H9 (cell line): ENCODE data around the gene APAF1. TPM values are rescaled to one million over a fixed set of nuclear protein-coding genes. Genes with fewer than 3 reads are reported as not detected.
"Not testable (repeated sequence)": the region's sequence is repeated elsewhere in the genome, so short reads cannot be mapped to it uniquely, and the experiment has no call there.

Source experiments
- DNase-seq: peaks from one replicate; pipeline ENCODE4 v3.0.0-alpha.2; 2017
- H2AFZ ChIP-seq: one replicate; pipeline ENCODE4 v1.6.1; 2013; ENCODE audit warnings: mild to moderate bottlenecking, low read length, control low read depth, moderate library complexity
- H2AK5ac ChIP-seq: 2 replicates; pipeline ENCODE4 v1.6.1; 2013; ENCODE audit warnings: low read length, control low read depth, mixed read lengths; ENCODE audit not compliant: insufficient read length
- H2BK120ac ChIP-seq: one replicate; pipeline ENCODE4 v1.6.1; 2013; ENCODE audit warnings: low read depth, mild to moderate bottlenecking, low read length, control low read depth, inconsistent platforms; ENCODE audit not compliant: poor library complexity, severe bottlenecking
- H2BK12ac ChIP-seq: 2 replicates; pipeline ENCODE4 v1.6.1; 2013; ENCODE audit warnings: low read length, control low read depth, mixed read lengths, low read depth; ENCODE audit not compliant: insufficient read length
- H2BK15ac ChIP-seq: 2 replicates; pipeline ENCODE4 v1.6.1; 2013; ENCODE audit warnings: low read depth, low read length, control low read depth
- H2BK20ac ChIP-seq: one replicate; pipeline ENCODE4 v1.6.1; 2013; ENCODE audit warnings: low read depth, mild to moderate bottlenecking, low read length, control low read depth, inconsistent platforms; ENCODE audit not compliant: poor library complexity, severe bottlenecking
- H2BK5ac ChIP-seq: 2 replicates; pipeline ENCODE4 v1.6.1; 2013; ENCODE audit warnings: low read length, control low read depth, mixed read lengths; ENCODE audit not compliant: insufficient read length
- H3K14ac ChIP-seq: 2 replicates; pipeline ENCODE4 v1.6.1; 2013; ENCODE audit warnings: low read length, control low read depth; ENCODE audit not compliant: insufficient read depth
- H3K18ac ChIP-seq: 2 replicates; pipeline ENCODE4 v1.6.1; 2013; ENCODE audit warnings: low read depth, mild to moderate bottlenecking, mixed read lengths, low read length, control low read depth; ENCODE audit not compliant: insufficient read length
- H3K23ac ChIP-seq: 2 replicates; pipeline ENCODE4 v1.6.1; 2013; ENCODE audit warnings: low read length, control low read depth, mixed read lengths, low read depth; ENCODE audit not compliant: insufficient read length
- H3K23me2 ChIP-seq: 2 replicates; pipeline ENCODE4 v1.6.1; 2013; ENCODE audit warnings: low read depth, mild to moderate bottlenecking, mixed read lengths, low read length, control low read depth; ENCODE audit not compliant: insufficient read length, poor library complexity, severe bottlenecking
- H3K27ac ChIP-seq: 2 replicates; pipeline ENCODE4 v1.5.1; 2013; ENCODE audit warnings: low read length, control low read depth, mixed read lengths, low read depth; ENCODE audit not compliant: insufficient read length
- H3K27me3 ChIP-seq: 2 replicates; pipeline ENCODE4 v1.6.1; 2013; ENCODE audit warnings: low read length, control low read depth, inconsistent platforms; ENCODE audit not compliant: insufficient read depth
- H3K4ac ChIP-seq: 2 replicates; pipeline ENCODE4 v1.6.1; 2013; ENCODE audit warnings: low read depth, mild to moderate bottlenecking, control low read depth, inconsistent platforms, low read length, moderate library complexity
- H3K4me1 ChIP-seq: 2 replicates; pipeline ENCODE4 v1.6.1; 2013; ENCODE audit warnings: low read length, control low read depth, inconsistent platforms; ENCODE audit not compliant: insufficient read depth
- H3K4me2 ChIP-seq: 2 replicates; pipeline ENCODE4 v1.6.1; 2013; ENCODE audit warnings: low read length, control low read depth, mixed read lengths; ENCODE audit not compliant: insufficient read length, insufficient read depth
- H3K56ac ChIP-seq: 2 replicates; pipeline ENCODE4 v1.6.1; 2013; ENCODE audit warnings: low read depth, mild to moderate bottlenecking, mixed read lengths, low read length, control low read depth; ENCODE audit not compliant: insufficient read length
- H3K79me1 ChIP-seq: 2 replicates; pipeline ENCODE4 v1.6.1; 2013; ENCODE audit warnings: low read depth, mild to moderate bottlenecking, moderate library complexity, low read length, control low read depth, inconsistent platforms; ENCODE audit not compliant: insufficient read depth, poor library complexity, severe bottlenecking
- H3K79me2 ChIP-seq: 2 replicates; pipeline ENCODE4 v1.6.1; 2013; ENCODE audit warnings: low read length, control low read depth, inconsistent platforms; ENCODE audit not compliant: insufficient read depth
- H3K9ac ChIP-seq: 2 replicates; pipeline ENCODE4 v1.6.1; 2013; ENCODE audit warnings: low read length, control low read depth, mixed read lengths; ENCODE audit not compliant: insufficient read length; ENCODE audit errors: extremely low read depth
- H3K9me3 ChIP-seq: one replicate; pipeline ENCODE4 v1.6.1; 2013; ENCODE audit warnings: low read depth, low read length, inconsistent platforms; ENCODE audit not compliant: control insufficient read depth
- H3T11ph ChIP-seq: one replicate; pipeline ENCODE4 v1.6.1; 2013; ENCODE audit warnings: mild to moderate bottlenecking, low read length, control low read depth, inconsistent platforms
- H4K20me1 ChIP-seq: one replicate; pipeline ENCODE4 v1.6.1; 2013; ENCODE audit not compliant: control insufficient read depth, insufficient read length, insufficient read depth
- H4K5ac ChIP-seq: 2 replicates; pipeline ENCODE4 v1.6.1; 2013; ENCODE audit warnings: low read depth, mild to moderate bottlenecking, mixed read lengths, low read length, control low read depth; ENCODE audit not compliant: insufficient read length
- H4K8ac ChIP-seq: replicated peaks from 2 replicates; pipeline ENCODE4 v1.6.1; 2013; ENCODE audit warnings: low read length, control low read depth, mixed read lengths, low read depth; ENCODE audit not compliant: insufficient read length
- H4K91ac ChIP-seq: 2 replicates; pipeline ENCODE4 v1.6.1; 2013; ENCODE audit warnings: low read depth, mild to moderate bottlenecking, moderate library complexity, mixed read lengths, low read length, control low read depth; ENCODE audit not compliant: insufficient read length
- H3K27ac Mint-ChIP-seq, 3 experiments: 2 replicates in 2 of 3; 3 replicates in 1 of 3; pipeline ENCODE4 v1.8.0; 2020 to 2021; ENCODE audit warnings: mixed read lengths in 3 of 3, mild to moderate bottlenecking in 1 of 3, moderate library complexity in 1 of 3
- H3K27me3 Mint-ChIP-seq: 2 replicates; pipeline ENCODE4 v1.8.0; 2021; ENCODE audit warnings: low read depth, mild to moderate bottlenecking, moderate library complexity, mixed read lengths
- H3K36me3 Mint-ChIP-seq, 3 experiments: 2 replicates in 2 of 3; 3 replicates in 1 of 3; pipeline ENCODE4 v1.8.0; 2020 to 2021; ENCODE audit warnings: low read depth in 3 of 3, mixed read lengths in 3 of 3; ENCODE audit not compliant: insufficient read depth in 1 of 3
- H3K4me1 Mint-ChIP-seq, 2 experiments: 2 replicates each; pipeline ENCODE4 v1.8.0; 2020; ENCODE audit warnings: mixed read lengths in 2 of 2
- H3K4me3 Mint-ChIP-seq, 2 experiments: 2 replicates in 1 of 2; 3 replicates in 1 of 2; pipeline ENCODE4 v1.8.0; 2020 to 2021; ENCODE audit warnings: mild to moderate bottlenecking in 2 of 2, mixed read lengths in 2 of 2, moderate library complexity in 1 of 2
- H3K9me3 Mint-ChIP-seq, 2 experiments: 2 replicates in 1 of 2; 3 replicates in 1 of 2; pipeline ENCODE4 v1.8.0; 2020; ENCODE audit warnings: mild to moderate bottlenecking in 2 of 2, mixed read lengths in 2 of 2, moderate library complexity in 1 of 2
- CTCF ChIP-seq: fragments of 200-600 bp; sonication (generic); conservative IDR thresholded peaks from 3 replicates; pipeline ENCODE4 v1.8.0; 2021; ENCODE audit warnings: antibody characterized with exemption, mild to moderate bottlenecking
- WGBS: extraction: QIAGEN DNeasy Blood & Tissue Kit; methylation state at CpG from one replicate; pipeline ENCODE4 v1.1.7; 2013; ENCODE audit warnings: missing lambda C conversion rate, low lambda C conversion rate, mixed read lengths; ENCODE audit not compliant: insufficient read length; ENCODE audit errors: extremely low coverage; 5-methylcytosine and 5-hydroxymethylcytosine counted together
- total RNA-seq: library from RNA; stranded (reverse); gene quantifications from 2 replicates; pipeline ENCODE4 v1.2.1, GENCODE V29; 2021

APAF1 gene
- total RNA-seq, 1 experiment from 2014 or later, result 16.5 TPM

DNA sequence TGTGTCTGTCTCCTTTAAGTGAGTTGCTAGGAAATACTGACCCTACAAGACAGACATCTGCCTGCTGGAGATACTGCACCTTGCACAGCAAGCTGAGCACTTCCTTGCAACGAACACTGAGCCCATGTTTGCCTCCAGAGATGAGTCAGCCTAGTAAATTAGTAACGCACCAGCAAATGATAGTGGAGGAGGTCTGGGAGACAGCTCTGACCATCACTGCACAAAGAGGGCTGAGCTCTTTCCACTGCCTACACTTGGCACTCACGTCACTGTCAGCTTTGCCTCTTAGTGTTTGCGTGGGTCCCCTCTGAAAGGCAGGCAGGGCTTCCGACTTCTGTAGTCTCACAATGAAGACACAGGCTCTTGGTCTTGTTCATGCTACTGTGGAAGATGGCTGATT, 109.0 kb downstream of the APAF1 start:
- Mint-ChIP-seq H3K9me3 (no peaks in the 10 kb centered on the region), H3K27me3 (no peaks in the 10 kb centered on the region; the same call in 1 of the 2 replicates), H3K4me1 (peaks cover 8 to 10% of the 10 kb centered on the region in 2 experiments), H3K36me3 (no peaks in the 10 kb centered on the region), H3K4me3 (no peak overlapping the region), H3K27ac (no peak overlapping the region)
- H4K91ac ChIP-seq, result no peak overlapping the region
- no peak overlapping the region for H2BK12ac ChIP-seq
- no peak overlapping the region for H2BK20ac ChIP-seq
- no peak overlapping the region for H2AK5ac ChIP-seq
- no peaks in the 10 kb centered on the region for H3K79me2 ChIP-seq
- no peak overlapping the region for H2BK120ac ChIP-seq
- no peaks in the 10 kb centered on the region for H3K23me2 ChIP-seq
- no peak overlapping the region for H4K8ac ChIP-seq
- no peaks in the 10 kb centered on the region for H3K9me3 ChIP-seq
- no peak overlapping the region for H3K56ac ChIP-seq
- no peak overlapping the region for H4K5ac ChIP-seq
- TF ChIP-seq CTCF, result no peak
- no peak overlapping the region for H3T11ph ChIP-seq
- no peak overlapping the region for H3K27ac ChIP-seq
- no peak overlapping the region for H2AFZ ChIP-seq
- no peak overlapping the region for H2BK15ac ChIP-seq
- no CpG with 5 or more reads among the region's 5 CpGs for WGBS
- no peak overlapping the region for H3K4ac ChIP-seq
- no peak overlapping the region for H2BK5ac ChIP-seq
- H3K9ac ChIP-seq, result no peak overlapping the region
- DNase-seq, result no peak
- H3K14ac ChIP-seq, result no peak overlapping the region
- H3K27me3 ChIP-seq, result no peaks in the 10 kb centered on the region
- no peak overlapping the region for H3K23ac ChIP-seq
- no peaks in the 10 kb centered on the region for H3K4me1 ChIP-seq
- H3K18ac ChIP-seq, result no peak overlapping the region
- H4K20me1 ChIP-seq, result no peaks in the 10 kb centered on the region
- no peak overlapping the region for H3K4me2 ChIP-seq
- no peaks in the 10 kb centered on the region for H3K79me1 ChIP-seq

DNA sequence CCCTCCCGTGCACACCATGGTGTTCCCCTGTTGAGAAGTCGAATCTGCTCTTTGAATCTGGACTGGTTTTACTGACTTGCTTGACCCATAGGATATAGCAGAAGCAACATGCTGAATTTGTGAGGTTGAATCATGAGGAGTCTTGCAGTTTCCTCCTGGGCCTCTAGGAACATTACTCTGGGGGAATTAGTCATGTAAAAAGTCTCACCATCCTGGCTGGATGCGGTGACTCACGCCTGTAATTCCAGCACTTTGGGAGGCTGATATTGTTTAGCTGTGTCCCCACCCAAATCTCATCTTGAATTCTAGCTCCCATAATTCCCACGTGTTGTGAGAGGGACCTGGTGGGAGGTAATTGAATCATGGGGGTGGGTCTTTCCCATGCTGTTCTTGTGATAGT, 110.8 kb downstream of the APAF1 start:
- H4K20me1 ChIP-seq, H2BK12ac ChIP-seq, H2BK20ac ChIP-seq, H3K27me3 Mint-ChIP-seq, H3K56ac ChIP-seq, H3K4me3 Mint-ChIP-seq, H3K4me1 Mint-ChIP-seq, H3K27ac Mint-ChIP-seq, H3K4ac ChIP-seq, H3K9me3 Mint-ChIP-seq, H3T11ph ChIP-seq, H3K18ac ChIP-seq, H3K79me2 ChIP-seq, H3K23me2 ChIP-seq, H3K4me2 ChIP-seq, DNase-seq, H3K79me1 ChIP-seq, H3K36me3 Mint-ChIP-seq, H4K91ac ChIP-seq, H3K27me3 ChIP-seq, H4K5ac ChIP-seq, H3K4me1 ChIP-seq, H2AK5ac ChIP-seq, H3K23ac ChIP-seq, H3K9ac ChIP-seq, H2BK15ac ChIP-seq, H2BK5ac ChIP-seq, H2AFZ ChIP-seq, H3K27ac ChIP-seq, H3K9me3 ChIP-seq, H3K14ac ChIP-seq, H2BK120ac ChIP-seq, H4K8ac ChIP-seq: not testable (repeated sequence)
- WGBS, result no CpG with 5 or more reads among the region's 5 CpGs
